ENCODE data around the gene ZMYND11.

The ZMYND11 gene

DNA sequence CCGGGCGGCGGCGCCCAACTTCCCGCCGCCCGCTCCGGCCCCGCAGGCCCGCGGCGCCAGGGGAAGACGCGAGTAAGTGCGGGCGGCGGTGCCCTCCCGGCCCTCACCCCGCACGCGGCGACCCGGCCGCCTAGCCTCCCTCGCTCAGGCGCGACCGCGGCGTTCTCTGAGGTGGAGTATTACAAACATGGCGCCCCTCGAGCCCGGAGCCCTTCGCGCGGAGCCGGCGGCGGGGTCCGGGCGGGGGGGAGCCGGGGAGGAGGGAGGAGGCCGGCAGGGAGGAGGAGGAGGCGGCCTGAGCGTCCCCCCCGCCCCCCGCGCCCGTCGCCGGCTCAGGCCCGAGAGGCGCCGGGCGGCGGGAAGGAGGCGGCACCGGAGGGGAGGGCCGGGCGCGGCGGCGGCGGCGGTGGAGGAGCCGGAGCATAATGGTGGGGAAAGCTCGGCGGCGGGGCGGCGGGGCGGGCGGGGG, at the start of gene ZMYND11:
Gene ZMYND11, plus strand, starts transcription at position 324 of the 469 bp plus-strand sequence. CDS start 44,558 bp downstream, outside the sequence.
- peak; percentile 5 for DNase-seq (ENCODE audit: low read depth, low spot score)

DNA sequence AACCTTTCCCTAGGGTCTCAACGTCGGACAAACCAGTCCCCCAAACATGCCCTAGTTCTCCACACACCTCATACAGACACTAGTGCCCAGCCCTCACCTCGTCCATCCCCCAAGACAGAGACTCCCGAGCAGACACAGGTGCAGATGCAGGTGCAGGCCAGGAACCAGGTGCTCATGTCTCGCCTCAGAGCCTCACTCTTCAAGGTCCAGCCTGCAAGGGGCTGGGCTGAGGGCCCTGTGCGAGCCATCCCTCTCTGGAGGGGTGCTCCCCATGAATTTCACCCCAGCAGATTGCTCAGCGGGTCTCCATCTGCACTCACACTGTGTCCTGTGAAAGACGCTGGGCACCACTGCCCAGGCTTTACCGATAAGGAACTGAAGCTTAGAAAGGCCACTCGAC, 49.2 kb upstream of the ZMYND11 start:
- DNase-seq (ENCODE audit: low read depth, low spot score) = no peak

GRCh38 chr10:87177-88080, 47.8 kb upstream of the ZMYND11 start:
- DNase-seq (ENCODE audit: low read depth, low spot score) = no peak

GRCh38 chr10:88253-88652, 47.0 kb upstream of the ZMYND11 start:
- DNase-seq (ENCODE audit: low read depth, low spot score) = no peak

- DNase-seq (ENCODE audit: low read depth, low spot score) = no peak
These were observed 46.0 kb upstream of the ZMYND11 start for GRCh38 chr10:89248-89647.

DNA sequence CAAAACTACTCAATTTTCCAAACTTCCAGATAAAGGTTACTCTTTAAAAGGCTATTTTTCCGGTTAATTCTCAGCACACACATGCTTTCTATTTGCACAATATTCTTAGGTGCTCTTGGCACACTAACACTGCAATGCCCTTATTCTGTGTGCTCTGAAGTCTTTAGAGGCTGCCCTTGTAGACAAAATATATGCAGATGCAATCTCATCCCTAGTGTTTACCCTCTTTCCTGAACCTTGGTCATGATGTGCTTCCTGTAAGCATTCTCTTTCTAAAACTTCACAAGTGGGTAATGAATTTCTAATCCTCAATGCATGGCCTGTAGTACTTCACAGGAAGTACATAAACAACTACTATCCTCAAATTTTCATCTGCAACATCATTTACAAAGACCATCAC, 45.1 kb upstream of the ZMYND11 start:
- no peak for DNase-seq (ENCODE audit: low read depth, low spot score)

- no peak for DNase-seq (ENCODE audit: low read depth, low spot score)
These were observed 43.9 kb upstream of the ZMYND11 start for GRCh38 chr10:91313-91712.

DNA sequence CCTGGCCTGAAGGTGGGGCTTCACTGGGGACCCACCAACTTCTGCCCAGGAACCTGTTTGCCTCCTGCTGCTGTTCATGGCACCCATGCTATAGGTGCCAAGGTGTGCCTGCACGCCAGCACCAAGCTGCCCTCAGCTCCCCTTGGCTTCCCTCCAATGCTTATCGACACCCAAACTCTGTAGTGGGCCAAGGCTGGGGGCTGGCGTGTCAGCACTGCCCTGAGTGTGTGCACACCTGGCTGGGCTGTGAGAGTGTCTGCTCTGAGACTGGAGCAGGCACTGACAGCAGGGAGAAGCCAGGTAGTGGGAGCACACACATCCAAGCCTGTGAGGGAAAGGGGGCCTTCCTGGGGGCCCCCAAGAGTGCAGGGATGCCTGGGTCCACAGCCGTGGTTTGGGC, 43.1 kb upstream of the ZMYND11 start:
- DNase-seq (ENCODE audit: low read depth, low spot score) = no peak

- no peak for DNase-seq (ENCODE audit: low read depth, low spot score)
These were observed 42.4 kb upstream of the ZMYND11 start for GRCh38 chr10:92846-93245.

GRCh38 chr10:94613-95012, 40.6 kb upstream of the ZMYND11 start:
- DNase-seq (ENCODE audit: low read depth, low spot score) = no peak

- no peak for DNase-seq (ENCODE audit: low read depth, low spot score)
These were observed 39.7 kb upstream of the ZMYND11 start for GRCh38 chr10:95356-96115.

DNA sequence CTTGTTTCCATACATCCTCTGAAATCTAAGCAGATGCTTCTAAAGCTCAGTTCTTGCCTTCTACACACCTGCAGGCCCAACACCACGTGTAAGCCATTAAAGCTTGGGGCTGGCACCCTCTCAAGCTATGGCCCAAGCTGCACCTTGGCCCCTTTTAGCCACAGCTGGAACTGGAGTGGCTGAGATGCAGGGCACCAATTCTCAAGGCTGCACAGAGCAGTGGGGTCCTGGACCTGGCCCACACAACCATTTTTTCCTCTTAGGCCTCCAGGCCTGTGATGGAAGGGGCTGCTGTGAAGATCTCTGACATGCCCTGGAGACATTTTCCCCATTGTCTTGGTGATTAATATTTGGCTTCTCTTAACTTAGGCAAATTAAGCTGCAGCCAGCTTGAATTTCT, 38.8 kb upstream of the ZMYND11 start:
- DNase-seq (ENCODE audit: low read depth, low spot score) = no peak

GRCh38 chr10:104416-104815, 30.8 kb upstream of the ZMYND11 start:
- no peak for DNase-seq (ENCODE audit: low read depth, low spot score)

GRCh38 chr10:104862-105565, 30.2 kb upstream of the ZMYND11 start:
- DNase-seq (ENCODE audit: low read depth, low spot score) = no peak

DNA sequence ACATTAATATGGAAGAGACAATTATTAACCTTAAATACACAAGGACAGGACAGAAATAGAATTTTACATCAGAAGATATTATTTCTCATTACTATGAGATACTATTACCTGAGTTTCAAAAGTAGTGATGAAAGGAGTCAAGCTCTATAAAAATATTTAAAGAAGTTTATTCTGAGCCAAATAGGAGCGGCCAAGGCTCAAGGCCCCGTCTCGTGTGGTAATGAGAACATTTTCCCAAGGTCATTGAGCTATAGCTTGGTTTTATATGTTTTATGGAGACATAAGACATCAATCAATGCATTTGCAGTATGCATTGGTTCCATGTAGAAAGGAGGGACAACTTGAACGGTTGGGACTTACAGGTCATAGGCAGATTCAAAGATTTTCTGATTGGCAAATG, 29.4 kb upstream of the ZMYND11 start:
- DNase-seq (ENCODE audit: low read depth, low spot score) = no peak

- no peak for DNase-seq (ENCODE audit: low read depth, low spot score)
These were observed 28.5 kb upstream of the ZMYND11 start for GRCh38 chr10:106740-107139.

DNA sequence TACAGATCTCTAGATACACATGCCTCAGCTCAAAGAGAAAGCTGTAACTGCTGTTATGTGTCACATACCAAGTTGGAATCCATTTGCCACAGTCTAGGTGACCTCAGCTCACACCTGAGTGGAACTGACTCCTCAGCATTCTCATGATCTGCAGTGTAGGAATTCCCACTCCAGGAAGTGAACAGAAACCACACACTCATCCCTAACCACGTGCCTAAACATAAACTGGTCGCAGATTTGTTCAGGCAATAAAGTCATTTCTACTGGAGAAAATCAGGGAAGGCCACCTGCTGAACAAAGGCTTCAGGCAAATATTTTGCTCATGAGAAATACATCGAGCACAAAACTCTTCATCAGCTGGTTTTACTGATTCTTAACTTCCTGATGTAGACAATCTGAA, 23.0 kb upstream of the ZMYND11 start:
- DNase-seq (ENCODE audit: low read depth, low spot score) = no peak

- DNase-seq (ENCODE audit: low read depth, low spot score) = no peak
These were observed 10.4 kb upstream of the ZMYND11 start for GRCh38 chr10:124874-125273.

DNA sequence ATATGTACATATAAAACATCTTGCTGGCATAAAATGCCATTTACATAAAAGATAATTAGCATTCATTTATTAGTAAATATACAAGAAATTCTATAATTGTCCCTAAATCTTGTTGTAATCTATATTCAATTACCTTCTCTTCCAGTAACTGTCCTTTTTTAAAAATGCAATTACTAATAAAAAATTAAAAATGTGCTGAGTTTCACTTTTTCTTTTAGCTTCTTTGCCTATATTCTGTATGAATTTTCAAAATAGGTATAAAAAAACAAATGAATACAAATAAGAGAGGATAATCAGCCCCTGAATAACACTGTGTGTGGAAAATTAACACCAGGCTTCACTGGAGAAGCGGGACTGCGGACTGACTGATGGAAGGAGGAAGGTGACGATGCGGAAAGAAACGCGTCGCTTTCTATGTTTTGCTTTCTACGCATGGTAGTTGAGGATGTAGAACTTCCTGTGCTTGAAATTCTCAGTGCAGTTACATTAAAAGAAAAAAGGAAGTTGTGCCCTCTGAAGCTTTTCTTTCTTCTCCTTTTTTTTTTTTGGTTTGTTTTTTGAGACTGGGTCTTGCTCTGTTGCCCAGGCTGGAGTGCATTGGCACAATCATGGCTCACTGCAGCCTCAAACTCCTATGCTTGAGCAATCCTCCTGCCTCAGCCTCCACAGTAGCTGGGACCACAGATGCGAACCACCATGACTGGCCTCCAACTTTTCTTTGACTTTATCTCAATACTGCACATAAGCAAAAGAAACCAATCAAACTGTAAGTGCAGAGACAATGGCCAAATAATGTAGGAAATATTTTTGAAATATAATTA, 7.4 kb upstream of the ZMYND11 start:
- no peak for DNase-seq (ENCODE audit: low read depth, low spot score)

DNA sequence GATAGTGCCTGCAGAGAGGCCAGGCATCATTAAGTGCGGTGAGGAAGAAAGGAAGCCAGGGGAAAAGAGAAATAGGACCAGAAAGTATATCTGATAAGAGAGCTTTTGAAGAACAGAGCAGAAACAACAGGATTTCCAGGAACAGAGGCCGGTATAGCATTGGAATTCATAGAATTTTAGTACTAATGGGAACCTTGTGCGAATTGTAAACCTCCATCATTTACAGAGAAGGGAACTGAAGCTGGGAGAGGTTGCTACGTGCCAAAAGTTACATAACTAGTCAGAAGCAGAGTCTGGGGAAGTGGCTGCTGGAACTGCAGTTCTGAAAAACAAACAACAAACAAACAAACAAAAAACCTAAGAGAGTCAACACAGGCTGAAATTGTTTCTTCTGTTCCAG, 5.4 kb upstream of the ZMYND11 start:
- no peak for DNase-seq (ENCODE audit: low read depth, low spot score)
